ENCODE measurements around the gene FAM219A.

- TF ChIP-seq CTCF (conservative IDR thresholded peaks at IDR 0.05; ENCODE audit: low read length) (no peak), EZH2phosphoT487 (IDR thresholded peaks at IDR 0.05; ENCODE audit: borderline replicate concordance, low read depth, low read length) (no peak)
Observed at GRCh38 chr9:34458013-34458958, at the start of gene FAM219A, which contains the start of gene DNAI1.
